Neural crest cell (in vitro differentiated cells): ENCODE measurements around the gene PPP1R7. TPM values are rescaled to one million over a fixed set of nuclear protein-coding genes. Genes with fewer than 3 reads are reported as not detected.

Experiments
- DNase-seq: peaks from one replicate; pipeline ENCODE4 v3.0.0; 2021; ENCODE audit warnings: low read depth, mixed read lengths, low spot score
- H3K27ac Mint-ChIP-seq: one replicate; pipeline ENCODE4 v1.8.0; 2021; ENCODE audit warnings: mild to moderate bottlenecking, mixed read lengths; ENCODE audit not compliant: unreplicated experiment
- H3K27me3 Mint-ChIP-seq: 2 replicates; pipeline ENCODE4 v1.8.0; 2021; ENCODE audit warnings: low read depth, mild to moderate bottlenecking, mixed read lengths
- H3K36me3 Mint-ChIP-seq: 2 replicates; pipeline ENCODE4 v1.8.0; 2021; ENCODE audit warnings: low read depth, mild to moderate bottlenecking, mixed read lengths
- H3K4me1 Mint-ChIP-seq: 2 replicates; pipeline ENCODE4 v1.8.0; 2021; ENCODE audit warnings: mixed read lengths
- H3K4me3 Mint-ChIP-seq: one replicate; pipeline ENCODE4 v1.8.0; 2021; ENCODE audit warnings: mild to moderate bottlenecking, mixed read lengths
- H3K9me3 Mint-ChIP-seq: 2 replicates; pipeline ENCODE4 v1.8.0; 2021; ENCODE audit warnings: mixed read lengths
- CTCF ChIP-seq: fragments of 200-600 bp; sonication (generic); conservative IDR thresholded peaks from 2 replicates; pipeline ENCODE4 v1.5.0; 2021; ENCODE audit warnings: antibody characterized with exemption, mild to moderate bottlenecking
- total RNA-seq: library from RNA; stranded (reverse); gene quantifications from 2 replicates; pipeline ENCODE4 v1.2.1, GENCODE V29; 2021

The PPP1R7 gene
- total RNA-seq, 1 donor from 2014 or later, result 53.2 TPM

GRCh38 chr2:241223211-241224017 is 73.1 kb downstream of the PPP1R7 start:
- no peak for DNase-seq
- Mint-ChIP-seq H3K4me3 (peak overlapping the region; percentile 76), H3K27me3 (peaks cover 7% of the 10 kb centered on the region), H3K27ac (no peak overlapping the region), H3K9me3 (no peaks in the 10 kb centered on the region), H3K4me1 (peaks cover 40% of the 10 kb centered on the region), H3K36me3 (no peaks in the 10 kb centered on the region)
- TF ChIP-seq CTCF, result no peak

- H3K27ac Mint-ChIP-seq, result peak overlapping the region; percentile 62
- H3K9me3 Mint-ChIP-seq, result no peaks in the 10 kb centered on the region
- H3K4me1 Mint-ChIP-seq, result peaks cover 32% of the 10 kb centered on the region
- H3K4me3 Mint-ChIP-seq, result peak overlapping the region; percentile 76
- peak; percentile 43 for DNase-seq
- TF ChIP-seq CTCF, result no peak
- H3K36me3 Mint-ChIP-seq, result no peaks in the 10 kb centered on the region
- H3K27me3 Mint-ChIP-seq, result peaks cover 3% of the 10 kb centered on the region
Observed at GRCh38 chr2:241224018-241224850, 74.0 kb downstream of the PPP1R7 start.

GRCh38 chr2:241224851-241225438 is 74.7 kb downstream of the PPP1R7 start:
- no peak for DNase-seq
- Mint-ChIP-seq H3K9me3 (no peaks in the 10 kb centered on the region), H3K4me1 (peaks cover 28% of the 10 kb centered on the region), H3K36me3 (no peaks in the 10 kb centered on the region), H3K27me3 (peaks cover 3% of the 10 kb centered on the region), H3K4me3 (peak overlapping the region; percentile 76), H3K27ac (peak overlapping the region; percentile 62)
- no peak for TF ChIP-seq CTCF

GRCh38 chr2:241225545-241225944 is 75.3 kb downstream of the PPP1R7 start:
- no peaks in the 10 kb centered on the region for H3K9me3 Mint-ChIP-seq
- H3K27me3 Mint-ChIP-seq, result peaks cover 3% of the 10 kb centered on the region
- TF ChIP-seq CTCF, result no peak
- H3K36me3 Mint-ChIP-seq, result no peaks in the 10 kb centered on the region
- H3K4me3 Mint-ChIP-seq, result no peak overlapping the region
- no peak overlapping the region for H3K27ac Mint-ChIP-seq
- peaks cover 25% of the 10 kb centered on the region for H3K4me1 Mint-ChIP-seq
- DNase-seq, result no peak

GRCh38 chr2:241225983-241226382 is 75.7 kb downstream of the PPP1R7 start:
- TF ChIP-seq CTCF, result no peak
- peaks cover 3% of the 10 kb centered on the region for H3K27me3 Mint-ChIP-seq
- no peak for DNase-seq
- peaks cover 25% of the 10 kb centered on the region for H3K4me1 Mint-ChIP-seq
- no peaks in the 10 kb centered on the region for H3K9me3 Mint-ChIP-seq
- no peaks in the 10 kb centered on the region for H3K36me3 Mint-ChIP-seq
- H3K27ac Mint-ChIP-seq, result no peak overlapping the region
- no peak overlapping the region for H3K4me3 Mint-ChIP-seq
